DMS153 (cell line): ENCODE measurements around the gene CCR6.
"Not testable (repeated sequence)": the region's sequence is repeated elsewhere in the genome, so short reads cannot be mapped to it uniquely, and the experiment has no call there.

Experiments
- DNase-seq: peaks from one replicate; lab custom pipeline; 2025; lab: John Stamatoyannopoulos, UW

The CCR6 gene

GRCh38 chr6:167122827-167123657 is at the start of gene CCR6:
Gene CCR6, plus strand, starts transcription at chr6:167123096. Its CDS starts 13,039 bp downstream, at chr6:167136135.
- no peak for DNase-seq

GRCh38 chr6:167073679-167074274 is 49.1 kb upstream of the CCR6 start:
- no peak for DNase-seq

GRCh38 chr6:167077241-167077932 is 45.5 kb upstream of the CCR6 start:
- no peak for DNase-seq

- no peak for DNase-seq
Measured at GRCh38 chr6:167078745-167079144, 44.2 kb upstream of the CCR6 start.

- DNase-seq: no peak
Measured at GRCh38 chr6:167079853-167080297, 43.0 kb upstream of the CCR6 start.

- DNase-seq: no peak
Measured at GRCh38 chr6:167087857-167088354, 35.0 kb upstream of the CCR6 start.

GRCh38 chr6:167088741-167089140 is 34.2 kb upstream of the CCR6 start:
- DNase-seq: not testable (repeated sequence)

GRCh38 chr6:167089243-167090142 is 33.4 kb upstream of the CCR6 start:
- no peak for DNase-seq

- no peak for DNase-seq
Measured at GRCh38 chr6:167090171-167090570, 32.7 kb upstream of the CCR6 start.

GRCh38 chr6:167091026-167091804 is 31.7 kb upstream of the CCR6 start:
- DNase-seq: no peak

- no peak for DNase-seq
Measured at GRCh38 chr6:167091805-167092107, 31.1 kb upstream of the CCR6 start.

- DNase-seq: no peak
Measured at GRCh38 chr6:167092672-167093339, 30.1 kb upstream of the CCR6 start.

GRCh38 chr6:167093406-167093921 is 29.4 kb upstream of the CCR6 start:
- DNase-seq: no peak

- DNase-seq: no peak
Measured at GRCh38 chr6:167093922-167094432, 28.9 kb upstream of the CCR6 start.

- no peak for DNase-seq
Measured at GRCh38 chr6:167094436-167094819, 28.5 kb upstream of the CCR6 start.

- DNase-seq: no peak
Measured at GRCh38 chr6:167094820-167095637, 27.9 kb upstream of the CCR6 start.

GRCh38 chr6:167095888-167096287 is 27.0 kb upstream of the CCR6 start:
- no peak for DNase-seq

GRCh38 chr6:167096991-167097390 is 25.9 kb upstream of the CCR6 start:
- no peak for DNase-seq

GRCh38 chr6:167097770-167098169 is 25.1 kb upstream of the CCR6 start:
- DNase-seq: no peak
